A549 (cell line): ENCODE results near the gene ATF7IP.

Experiments used
- BHLHE40 ChIP-seq: IDR thresholded peaks from 2 replicates; pipeline ENCODE4 v1.6.1; 2012; ENCODE audit warnings: low read depth, low read length, inconsistent platforms
- EHMT2 ChIP-seq: fragments of 200-600 bp; sonication (generic); IDR thresholded peaks from 2 replicates; pipeline ENCODE4 v1.6.1; 2016; ENCODE audit warnings: antibody characterized with exemption, low read depth, mild to moderate bottlenecking, moderate library complexity
- ESRRA ChIP-seq: fragments of 150-350 bp; IDR thresholded peaks from 2 replicates; pipeline ENCODE4 v1.6.1; 2014; ENCODE audit warnings: mild to moderate bottlenecking, low read length, borderline replicate concordance
- FOXS1 ChIP-seq: fragments of 250-450 bp; sonication (Bioruptor Pico); IDR thresholded peaks from 2 replicates; pipeline ENCODE4 v1.5.0; 2020; ENCODE audit warnings: mild to moderate bottlenecking, moderate library complexity
- HDAC2 ChIP-seq: fragments of 200-600 bp; sonication (generic); IDR thresholded peaks from 2 replicates; pipeline ENCODE4 v1.6.1; 2016
- HEYL ChIP-seq: fragments of 250-450 bp; sonication (Bioruptor Pico); IDR thresholded peaks from 2 replicates; pipeline ENCODE4 v1.8.0; 2021; ENCODE audit warnings: mild to moderate bottlenecking, moderate library complexity
- JUN ChIP-seq, 2 experiments: fragments of >200 bp; sonication (Bioruptor Twin); formaldehyde crosslinking; IDR thresholded peaks; 2 replicates in 1 of 2; 3 replicates in 1 of 2; pipeline ENCODE4 v1.6.1; 2016 to 2017
- MYC ChIP-seq: IDR thresholded peaks from 2 replicates; pipeline ENCODE4 v1.6.1; 2012; ENCODE audit warnings: mild to moderate bottlenecking, inconsistent platforms, low read length, improper control_type of control experiment, borderline replicate concordance
- POLR2A ChIP-seq: IDR thresholded peaks from 2 replicates; pipeline ENCODE4 v1.6.1; 2012; ENCODE audit warnings: mild to moderate bottlenecking, low read length
- RAD21 ChIP-seq, 2 experiments: fragments of >200 bp in 1 of 2; sonication (Bioruptor Twin) in 1 of 2; formaldehyde crosslinking in 1 of 2; IDR thresholded peaks in 1 of 2; conservative IDR thresholded peaks in 1 of 2; 2 replicates in 1 of 2; 3 replicates in 1 of 2; pipeline ENCODE4 v1.6.1; 2012 to 2018; ENCODE audit warnings: inconsistent platforms in 1 of 2
- RCOR1 ChIP-seq: fragments of 150-350 bp; IDR thresholded peaks from 2 replicates; pipeline ENCODE4 v1.6.1; 2014; ENCODE audit warnings: antibody characterized with exemption, low read length, low read depth
- TF ChIP-seq, protein P1 (sequence below): fragments of >200 bp; sonication (Bioruptor Twin); formaldehyde crosslinking; IDR thresholded peaks from 3 replicates; pipeline ENCODE4 v1.5.1; 2016
- TF ChIP-seq, protein P2 (sequence below): fragments of 450-650 bp; IDR thresholded peaks from 2 replicates; pipeline ENCODE4 v1.6.1; 2014; ENCODE audit warnings: antibody characterized with exemption
- TF ChIP-seq, protein P3 (sequence below): fragments of 200-600 bp; sonication (generic); IDR thresholded peaks from 2 replicates; pipeline ENCODE4 v1.6.1; 2016; ENCODE audit warnings: antibody characterized with exemption, mild to moderate bottlenecking, moderate library complexity

DNA sequence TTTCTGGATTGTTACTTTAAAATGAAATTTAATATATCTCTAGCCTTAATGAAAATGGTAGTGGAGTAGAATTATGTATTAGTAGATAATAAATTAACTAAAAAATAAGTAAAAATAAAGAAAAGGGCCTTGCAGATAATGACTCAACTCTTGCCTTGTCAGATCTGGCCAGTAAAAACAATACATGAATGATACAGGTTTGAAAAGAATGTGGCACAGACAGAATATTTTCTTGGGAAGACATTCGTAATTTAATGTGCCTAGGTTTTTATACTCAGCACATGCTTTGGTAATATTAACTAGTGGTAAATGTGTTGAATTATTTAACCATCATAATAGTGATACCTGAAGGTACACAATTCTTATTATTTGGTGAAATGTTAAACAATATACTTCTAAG lies 28.3 kb downstream of the ATF7IP start:
- TF ChIP-seq, protein P1, sequence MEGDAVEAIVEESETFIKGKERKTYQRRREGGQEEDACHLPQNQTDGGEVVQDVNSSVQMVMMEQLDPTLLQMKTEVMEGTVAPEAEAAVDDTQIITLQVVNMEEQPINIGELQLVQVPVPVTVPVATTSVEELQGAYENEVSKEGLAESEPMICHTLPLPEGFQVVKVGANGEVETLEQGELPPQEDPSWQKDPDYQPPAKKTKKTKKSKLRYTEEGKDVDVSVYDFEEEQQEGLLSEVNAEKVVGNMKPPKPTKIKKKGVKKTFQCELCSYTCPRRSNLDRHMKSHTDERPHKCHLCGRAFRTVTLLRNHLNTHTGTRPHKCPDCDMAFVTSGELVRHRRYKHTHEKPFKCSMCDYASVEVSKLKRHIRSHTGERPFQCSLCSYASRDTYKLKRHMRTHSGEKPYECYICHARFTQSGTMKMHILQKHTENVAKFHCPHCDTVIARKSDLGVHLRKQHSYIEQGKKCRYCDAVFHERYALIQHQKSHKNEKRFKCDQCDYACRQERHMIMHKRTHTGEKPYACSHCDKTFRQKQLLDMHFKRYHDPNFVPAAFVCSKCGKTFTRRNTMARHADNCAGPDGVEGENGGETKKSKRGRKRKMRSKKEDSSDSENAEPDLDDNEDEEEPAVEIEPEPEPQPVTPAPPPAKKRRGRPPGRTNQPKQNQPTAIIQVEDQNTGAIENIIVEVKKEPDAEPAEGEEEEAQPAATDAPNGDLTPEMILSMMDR, result no peak
- no peak for TF ChIP-seq POLR2A
- no peak for TF ChIP-seq HEYL
- TF ChIP-seq, protein P2, sequence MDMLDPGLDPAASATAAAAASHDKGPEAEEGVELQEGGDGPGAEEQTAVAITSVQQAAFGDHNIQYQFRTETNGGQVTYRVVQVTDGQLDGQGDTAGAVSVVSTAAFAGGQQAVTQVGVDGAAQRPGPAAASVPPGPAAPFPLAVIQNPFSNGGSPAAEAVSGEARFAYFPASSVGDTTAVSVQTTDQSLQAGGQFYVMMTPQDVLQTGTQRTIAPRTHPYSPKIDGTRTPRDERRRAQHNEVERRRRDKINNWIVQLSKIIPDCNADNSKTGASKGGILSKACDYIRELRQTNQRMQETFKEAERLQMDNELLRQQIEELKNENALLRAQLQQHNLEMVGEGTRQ, result no peak
- TF ChIP-seq MYC, result no peak
- no peak for TF ChIP-seq JUN (IDR thresholded peaks at IDR 0.05)
- TF ChIP-seq HDAC2, result no peak
- TF ChIP-seq RCOR1, result no peak
- TF ChIP-seq, protein P3, sequence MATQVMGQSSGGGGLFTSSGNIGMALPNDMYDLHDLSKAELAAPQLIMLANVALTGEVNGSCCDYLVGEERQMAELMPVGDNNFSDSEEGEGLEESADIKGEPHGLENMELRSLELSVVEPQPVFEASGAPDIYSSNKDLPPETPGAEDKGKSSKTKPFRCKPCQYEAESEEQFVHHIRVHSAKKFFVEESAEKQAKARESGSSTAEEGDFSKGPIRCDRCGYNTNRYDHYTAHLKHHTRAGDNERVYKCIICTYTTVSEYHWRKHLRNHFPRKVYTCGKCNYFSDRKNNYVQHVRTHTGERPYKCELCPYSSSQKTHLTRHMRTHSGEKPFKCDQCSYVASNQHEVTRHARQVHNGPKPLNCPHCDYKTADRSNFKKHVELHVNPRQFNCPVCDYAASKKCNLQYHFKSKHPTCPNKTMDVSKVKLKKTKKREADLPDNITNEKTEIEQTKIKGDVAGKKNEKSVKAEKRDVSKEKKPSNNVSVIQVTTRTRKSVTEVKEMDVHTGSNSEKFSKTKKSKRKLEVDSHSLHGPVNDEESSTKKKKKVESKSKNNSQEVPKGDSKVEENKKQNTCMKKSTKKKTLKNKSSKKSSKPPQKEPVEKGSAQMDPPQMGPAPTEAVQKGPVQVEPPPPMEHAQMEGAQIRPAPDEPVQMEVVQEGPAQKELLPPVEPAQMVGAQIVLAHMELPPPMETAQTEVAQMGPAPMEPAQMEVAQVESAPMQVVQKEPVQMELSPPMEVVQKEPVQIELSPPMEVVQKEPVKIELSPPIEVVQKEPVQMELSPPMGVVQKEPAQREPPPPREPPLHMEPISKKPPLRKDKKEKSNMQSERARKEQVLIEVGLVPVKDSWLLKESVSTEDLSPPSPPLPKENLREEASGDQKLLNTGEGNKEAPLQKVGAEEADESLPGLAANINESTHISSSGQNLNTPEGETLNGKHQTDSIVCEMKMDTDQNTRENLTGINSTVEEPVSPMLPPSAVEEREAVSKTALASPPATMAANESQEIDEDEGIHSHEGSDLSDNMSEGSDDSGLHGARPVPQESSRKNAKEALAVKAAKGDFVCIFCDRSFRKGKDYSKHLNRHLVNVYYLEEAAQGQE, result no peak
- no peak for TF ChIP-seq ESRRA
- TF ChIP-seq FOXS1 (CRISPR knock-in tag), result no peak
- TF ChIP-seq EHMT2, result no peak
- TF ChIP-seq BHLHE40, result no peak
- no peak for TF ChIP-seq RAD21 (conservative IDR thresholded peaks at IDR 0.05 in 1 of 2, IDR thresholded peaks at IDR 0.05 in 1 of 2)
